ENCODE measurements around the gene SRSF11. TPM values are rescaled to one million over a fixed set of nuclear protein-coding genes. Genes with fewer than 3 reads are reported as not detected.

SRSF11 gene
- total and polyA plus RNA-seq, 2 donors (not counting 1 experiment from before 2014, with no cell fraction given) = 243 to 333 TPM

DNA sequence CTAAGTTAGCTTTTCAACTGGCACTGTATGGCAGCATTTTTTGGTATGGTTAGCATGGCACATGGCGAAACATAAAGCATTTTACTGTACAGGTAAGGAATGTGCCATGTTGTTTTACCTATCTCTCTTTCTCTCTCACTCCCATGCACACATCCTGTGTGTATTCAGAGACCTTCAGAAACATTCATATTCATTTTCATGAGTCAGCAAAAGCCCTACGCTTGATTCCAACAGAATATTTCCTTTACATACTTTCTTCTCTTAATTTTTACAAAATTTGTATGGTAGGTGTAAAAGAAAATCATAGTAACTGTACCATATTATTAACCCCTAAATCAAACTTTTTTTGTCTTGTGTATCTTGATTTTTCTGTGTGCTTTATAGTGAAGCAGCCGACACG, 10.3 kb downstream of the SRSF11 start:
- H3K79me2 ChIP-seq (ENCODE audit: control insufficient read depth, insufficient read depth, low read length) = peaks cover 26% of the 10 kb centered on the region
- CTCF ChIA-PET = no interaction called here

DNA sequence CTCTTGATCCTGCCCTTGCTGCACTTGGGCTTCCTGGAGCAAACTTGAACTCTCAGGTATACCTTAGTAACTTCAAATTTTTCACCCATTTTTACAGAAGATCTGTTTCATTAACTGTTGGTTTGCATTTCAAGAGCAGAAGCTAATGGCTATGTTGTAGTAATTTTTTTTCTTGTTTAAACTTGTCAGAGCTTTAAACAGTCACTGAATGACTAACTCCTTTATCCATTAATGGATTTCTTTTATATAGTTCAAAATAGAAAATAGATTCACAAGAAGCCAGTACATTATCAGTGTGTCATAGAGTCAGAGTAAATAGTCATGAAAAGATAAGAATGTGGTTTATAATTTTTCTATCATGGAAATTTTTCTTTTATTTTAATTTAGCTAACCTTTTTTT, 13.6 kb downstream of the SRSF11 start:
- no peaks in the 10 kb centered on the region for H3K4me1 Mint-ChIP-seq
- H3K27me3 ChIP-seq (replicated peaks in 1 of 4; ENCODE audit: control extremely low read depth in 1 of 4, control insufficient read depth in 3 of 4, insufficient read depth in 4 of 4, low read length in 3 of 4) = no peaks in the 10 kb centered on the region
- no peak overlapping the region for H3K27ac Mint-ChIP-seq
- H3K4me3 ChIP-seq (ENCODE audit: control extremely low read depth in 1 of 5, extremely low read depth in 1 of 5, insufficient read depth in 1 of 5, low read depth in 2 of 5, low read length in 4 of 5) = no peak overlapping the region
- CTCF ChIA-PET = no interaction called here
- no peaks in the 10 kb centered on the region for H3K9me3 ChIP-seq (ENCODE audit: control extremely low read depth in 1 of 3, control insufficient read depth in 2 of 3, insufficient read depth in 1 of 3, low read length in 2 of 3)
- no peak overlapping the region for H3K4me3 Mint-ChIP-seq
- H3K36me3 ChIP-seq (replicated peaks in 1 of 2; ENCODE audit: control extremely low read depth in 1 of 2, control insufficient read depth in 1 of 2, extremely low read depth in 1 of 2, insufficient read depth in 2 of 2, low read length in 1 of 2) = peaks cover 6 to 94% of the 10 kb centered on the region in 2 experiments
- peaks cover 4% of the 10 kb centered on the region for H3K79me2 ChIP-seq (ENCODE audit: control insufficient read depth, insufficient read depth, low read length)
- ATAC-seq (ENCODE audit: low read depth) (no peak), DNase-seq (no peak)
- H3K9ac ChIP-seq (ENCODE audit: low read length) = no peak overlapping the region
- H4K20me1 ChIP-seq (ENCODE audit: control insufficient read depth, insufficient read depth, low read length, poor library complexity, severe bottlenecking) = peaks cover 9% of the 10 kb centered on the region
- TF ChIP-seq CTCF (IDR thresholded peaks at IDR 0.05) (no peak), EZH2 (IDR thresholded peaks at IDR 0.05; ENCODE audit: borderline replicate concordance, insufficient read depth, low read depth, low read length, poor library complexity, severe bottlenecking) (no peak)
- no peaks in the 10 kb centered on the region for H3K4me1 ChIP-seq (ENCODE audit: control insufficient read depth in 2 of 2, insufficient read depth in 2 of 2, low read length in 2 of 2)
- no peaks in the 10 kb centered on the region for H3K9me3 Mint-ChIP-seq (ENCODE audit: insufficient read depth)
- no peak overlapping the region for H3K27ac ChIP-seq (ENCODE audit: low read length in 2 of 2)
- POLR2A ChIA-PET = no interaction called here
- no peak overlapping the region for H3K4me2 ChIP-seq (replicated peaks; ENCODE audit: low read depth, low read length, poor library complexity, severe bottlenecking)
- intact Hi-C loops (cut with micrococcal nuclease) = no loop called here
- no peak overlapping the region for H2AFZ ChIP-seq (ENCODE audit: insufficient read depth, low read depth, low read length, poor library complexity, severe bottlenecking)
- no peaks in the 10 kb centered on the region for H3K27me3 Mint-ChIP-seq

More for the DNA sequence above, 10.3 kb downstream of the SRSF11 start:
- no peak for DNase-seq
- Histone ChIP-seq H3K4me1 (ENCODE audit: control insufficient read depth in 2 of 2, insufficient read depth in 2 of 2, low read length in 2 of 2) (peaks cover 0 to 3% of the 10 kb centered on the region in 2 donors), H3K36me3 (replicated peaks in 1 of 2; ENCODE audit: control extremely low read depth in 1 of 2, control insufficient read depth in 1 of 2, extremely low read depth in 1 of 2, insufficient read depth in 2 of 2, low read length in 1 of 2) (peaks cover 6 to 87% of the 10 kb centered on the region in 2 experiments), H3K27me3 (replicated peaks in 1 of 4; ENCODE audit: control extremely low read depth in 1 of 4, control insufficient read depth in 3 of 4, insufficient read depth in 4 of 4, low read length in 3 of 4) (no peaks in the 10 kb centered on the region), H3K9ac (ENCODE audit: low read length) (no peak overlapping the region), H3K27ac (ENCODE audit: low read length in 2 of 2) (no peak overlapping the region), H3K4me2 (replicated peaks; ENCODE audit: low read depth, low read length, poor library complexity, severe bottlenecking) (no peak overlapping the region), H3K4me3 (ENCODE audit: control extremely low read depth in 1 of 5, extremely low read depth in 1 of 5, insufficient read depth in 1 of 5, low read depth in 2 of 5, low read length in 4 of 5) (no peak overlapping the region), H4K20me1 (ENCODE audit: control insufficient read depth, insufficient read depth, low read length, poor library complexity, severe bottlenecking) (peaks cover 19% of the 10 kb centered on the region), H2AFZ (ENCODE audit: insufficient read depth, low read depth, low read length, poor library complexity, severe bottlenecking) (no peak overlapping the region), H3K9me3 (ENCODE audit: control extremely low read depth in 1 of 3, control insufficient read depth in 2 of 3, insufficient read depth in 1 of 3, low read length in 2 of 3) (no peaks in the 10 kb centered on the region)
- POLR2A ChIA-PET = no interaction called here
- Mint-ChIP-seq H3K27me3 (no peaks in the 10 kb centered on the region), H3K9me3 (ENCODE audit: insufficient read depth) (no peaks in the 10 kb centered on the region), H3K27ac (no peak overlapping the region), H3K4me3 (no peak overlapping the region), H3K4me1 (peaks cover 14% of the 10 kb centered on the region)
- intact Hi-C loops (cut with micrococcal nuclease) = no loop called here
- no peak for ATAC-seq (ENCODE audit: low read depth)
- no CpG with 5 or more reads among the region's 4 CpGs for WGBS (ENCODE audit: insufficient coverage)
- no peak for TF ChIP-seq EZH2 (IDR thresholded peaks at IDR 0.05; ENCODE audit: borderline replicate concordance, insufficient read depth, low read depth, low read length, poor library complexity, severe bottlenecking)
- no peak for TF ChIP-seq CTCF (IDR thresholded peaks at IDR 0.05)
